Mammary epithelial cell (primary cell): ENCODE results near the gene CRKL.

Experiments
- EZH2 ChIP-seq: IDR thresholded peaks from 2 replicates; pipeline ENCODE4 v1.6.1; 2012; ENCODE audit warnings: low read length, inconsistent platforms, borderline replicate concordance
- TF ChIP-seq, protein P1 (sequence below), 2 donors: IDR thresholded peaks in 1 of 2; conservative IDR thresholded peaks in 1 of 2; 2 replicates each; pipeline ENCODE4 v1.5.1; 2011 to 2012; ENCODE audit warnings: inconsistent platforms in 2 of 2, low read length in 2 of 2, mild to moderate bottlenecking in 2 of 2, control low read depth in 1 of 2, low read depth in 1 of 2; ENCODE audit not compliant: insufficient read depth in 1 of 2; ENCODE audit errors: extremely low read depth in 1 of 2

GRCh38 chr22:20959578-20960461 lies 42.6 kb downstream of the CRKL start:
- TF ChIP-seq, protein P1, sequence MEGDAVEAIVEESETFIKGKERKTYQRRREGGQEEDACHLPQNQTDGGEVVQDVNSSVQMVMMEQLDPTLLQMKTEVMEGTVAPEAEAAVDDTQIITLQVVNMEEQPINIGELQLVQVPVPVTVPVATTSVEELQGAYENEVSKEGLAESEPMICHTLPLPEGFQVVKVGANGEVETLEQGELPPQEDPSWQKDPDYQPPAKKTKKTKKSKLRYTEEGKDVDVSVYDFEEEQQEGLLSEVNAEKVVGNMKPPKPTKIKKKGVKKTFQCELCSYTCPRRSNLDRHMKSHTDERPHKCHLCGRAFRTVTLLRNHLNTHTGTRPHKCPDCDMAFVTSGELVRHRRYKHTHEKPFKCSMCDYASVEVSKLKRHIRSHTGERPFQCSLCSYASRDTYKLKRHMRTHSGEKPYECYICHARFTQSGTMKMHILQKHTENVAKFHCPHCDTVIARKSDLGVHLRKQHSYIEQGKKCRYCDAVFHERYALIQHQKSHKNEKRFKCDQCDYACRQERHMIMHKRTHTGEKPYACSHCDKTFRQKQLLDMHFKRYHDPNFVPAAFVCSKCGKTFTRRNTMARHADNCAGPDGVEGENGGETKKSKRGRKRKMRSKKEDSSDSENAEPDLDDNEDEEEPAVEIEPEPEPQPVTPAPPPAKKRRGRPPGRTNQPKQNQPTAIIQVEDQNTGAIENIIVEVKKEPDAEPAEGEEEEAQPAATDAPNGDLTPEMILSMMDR (conservative IDR thresholded peaks at IDR 0.05 in 1 of 2, IDR thresholded peaks at IDR 0.05 in 1 of 2; ENCODE audit: extremely low read depth in 1 of 2, insufficient read depth in 1 of 2, low read depth in 1 of 2, low read length in 2 of 2), result no peak
- no peak for TF ChIP-seq EZH2
